ENCODE results near the gene CTSZ. TPM values are rescaled to one million over a fixed set of nuclear protein-coding genes. Genes with fewer than 3 reads are reported as not detected.

The CTSZ gene
- total and polyA plus RNA-seq, 2 of the 8 experiments (the other 6 are each of a cell fraction or from before 2014, with no cell fraction given) = 32.8 to 34.0 TPM

- no peak overlapping the region for H3K56ac ChIP-seq (replicated peaks; ENCODE audit: insufficient read length, low read depth, low read length)
- no peak overlapping the region for H3K14ac ChIP-seq (ENCODE audit: insufficient read length)
- POLR2A ChIA-PET (ENCODE audit: partially characterized antibody) = no interaction called here
- WGBS, 2 experiments (ENCODE audit: extremely low coverage in 1 of 2, insufficient coverage in 1 of 2, insufficient read length in 1 of 2, insufficient replicate concordance in 2 of 2, low coverage in 1 of 2, low lambda C conversion rate in 2 of 2, missing lambda C conversion rate in 1 of 2) = 88% methylated on average over 1 of the region's 1 CpG; no CpG with 5 or more reads in 1 of the 2 experiments
- no peak overlapping the region for H2BK20ac ChIP-seq (ENCODE audit: low read length)
- no peak overlapping the region for H3K27ac ChIP-seq (ENCODE audit: low read depth, low read length)
- no peak overlapping the region for H4K8ac ChIP-seq (ENCODE audit: extremely low read depth, insufficient read depth, low read length)
- H4K91ac ChIP-seq (replicated peaks; ENCODE audit: insufficient read length, low read length) = no peak overlapping the region
- H3K27me3 ChIP-seq (replicated peaks in 1 of 4; ENCODE audit: control insufficient read depth in 3 of 4, extremely low read depth in 1 of 4, insufficient read depth in 3 of 4, low read length in 3 of 4) = no peaks in the 10 kb centered on the region
- no peak overlapping the region for H2BK5ac ChIP-seq (ENCODE audit: low read depth, low read length)
- H3K4me2 ChIP-seq (ENCODE audit: insufficient read depth in 1 of 2, low read depth in 2 of 2, low read length in 2 of 2) = no peak overlapping the region
- no peak overlapping the region for H3K9ac ChIP-seq (replicated peaks in 1 of 4; ENCODE audit: extremely low read depth in 1 of 4, low read depth in 3 of 4, low read length in 3 of 4)
- no peak overlapping the region for H2AK5ac ChIP-seq (ENCODE audit: low read depth, low read length)
- no peak overlapping the region for H3K18ac ChIP-seq (ENCODE audit: extremely low read depth, low read length)
- no peak overlapping the region for H3K23ac ChIP-seq (ENCODE audit: insufficient read length)
- no peak for FAIRE-seq
- H4K5ac ChIP-seq (ENCODE audit: insufficient read length, low read depth, low read length) = no peak overlapping the region
- peaks cover 0 to 2% of the 10 kb centered on the region in 2 experiments for H4K20me1 ChIP-seq (replicated peaks in 1 of 2; ENCODE audit: control insufficient read depth in 1 of 2, insufficient read depth in 2 of 2, low read length in 2 of 2)
- DNase-seq (ENCODE audit: low read depth in 1 of 2, low spot score in 2 of 2) = no peak
- peaks cover 0 to 4% (median 0%) of the 10 kb centered on the region in 4 experiments; a peak in 1 of 7 replicates for H3K4me1 ChIP-seq (replicated peaks in 1 of 4; ENCODE audit: control insufficient read depth in 3 of 4, insufficient read depth in 4 of 4, low read length in 3 of 4)
- H2BK15ac ChIP-seq (ENCODE audit: low read length) = no peak overlapping the region
- H2BK12ac ChIP-seq (ENCODE audit: low read depth, low read length) = no peak overlapping the region
- no peak overlapping the region for H2BK120ac ChIP-seq (replicated peaks; ENCODE audit: low read depth, low read length)
- H3K36me3 ChIP-seq (ENCODE audit: control insufficient read depth in 2 of 4, insufficient read depth in 4 of 4, low read length in 3 of 4) = peaks cover 0 to 25% (median 7%) of the 10 kb centered on the region in 4 experiments; a peak in 4 of 8 replicates
- no peak overlapping the region for H3K4me3 ChIP-seq (ENCODE audit: extremely low read depth in 1 of 4, insufficient read depth in 2 of 4, low read depth in 3 of 4, low read length in 4 of 4)
- H3K23me2 ChIP-seq (ENCODE audit: low read depth, low read length) = peaks cover 2% of the 10 kb centered on the region; the same call in 1 of the 2 replicates
- no peak overlapping the region for H2AFZ ChIP-seq (ENCODE audit: low read length)
- H3K79me2 ChIP-seq (ENCODE audit: control insufficient read depth in 1 of 2, insufficient read depth in 2 of 2, low read length in 2 of 2) = peaks cover 11 to 35% of the 10 kb centered on the region in 2 experiments; a peak in 3 of 4 replicates
- CTCF ChIA-PET (ENCODE audit: partially characterized antibody) = no interaction called here
- H3K4ac ChIP-seq (replicated peaks; ENCODE audit: insufficient read length, low read depth, low read length) = no peak overlapping the region
- H3K9me3 ChIP-seq (ENCODE audit: insufficient read depth in 2 of 2, low read depth in 1 of 2, low read length in 1 of 2) = no peaks in the 10 kb centered on the region; a peak in 1 of 4 replicates
- no peaks in the 10 kb centered on the region; the same call in 1 of the 2 replicates for H3K79me1 ChIP-seq (ENCODE audit: low read depth, low read length)
- TF ChIP-seq NRF1 (IDR thresholded peaks at IDR 0.05; ENCODE audit: low read depth, low read length) = no peak
- no peak for TF ChIP-seq TBP (IDR thresholded peaks at IDR 0.05; ENCODE audit: low read depth, low read length)
- no peak for TF ChIP-seq BRCA1 (IDR thresholded peaks at IDR 0.05; ENCODE audit: low read depth, low read length)
- TF ChIP-seq CEBPB (IDR thresholded peaks at IDR 0.05; ENCODE audit: low read depth, low read length) = no peak
- no peak for TF ChIP-seq CHD2 (IDR thresholded peaks at IDR 0.05; ENCODE audit: low read length)
- TF ChIP-seq CBX5 (IDR thresholded peaks at IDR 0.05; ENCODE audit: low read depth, low read length) = no peak
- TF ChIP-seq SP2 (IDR thresholded peaks at IDR 0.05; ENCODE audit: low read length) = no peak
- no peak for TF ChIP-seq E2F6 (IDR thresholded peaks at IDR 0.05)
- TF ChIP-seq USF2 (IDR thresholded peaks at IDR 0.05; ENCODE audit: low read length) = no peak
- TF ChIP-seq RFX5 (IDR thresholded peaks at IDR 0.05; ENCODE audit: borderline replicate concordance, low read depth, low read length) = no peak
- no peak for TF ChIP-seq TAF7 (optimal IDR thresholded peaks at IDR 0.05; ENCODE audit: borderline replicate concordance, low read depth, low read length)
- TF ChIP-seq EGR1 (IDR thresholded peaks at IDR 0.05; ENCODE audit: borderline replicate concordance, low read depth, low read length) = no peak
Measured at GRCh38 chr20:59039233-59039632, 32.2 kb upstream of the CTSZ start.

Data from H1 (cell line).